Pancreas (tissue), 10 donors: ENCODE data around the gene PLD6. TPM values are rescaled to one million over a fixed set of nuclear protein-coding genes. Genes with fewer than 3 reads are reported as not detected.

ENCODE experiments used
- ATAC-seq, 4 donors: fragments of 200-7000 bp; cut with Tn5 transposase; one replicate each; pipeline versions ENCODE4 v1.8.0 to v1.9.1; 2020; ENCODE audit warnings: mild to moderate bottlenecking in 4 of 4, moderate library complexity in 4 of 4
- DNase-seq, 6 donors: peaks; one replicate each; pipeline ENCODE4 v3.0.0-alpha.2; 2020
- FAIRE-seq: peaks from 2 replicates; lab custom pipeline; 2012; peaks lifted over from hg19 to GRCh38; lab: Jason Lieb, UNC
- H3K27ac ChIP-seq, 4 donors: fragments of 200-600 bp; sonication (generic); 1 replicate in 3 of 4; 2 replicates in 1 of 4; pipeline versions ENCODE4 v1.5.0 to v1.8.0; 2020
- H3K27me3 ChIP-seq, 4 donors: fragments of 200-600 bp; one replicate each; pipeline ENCODE4 v1.8.0; 2021
- H3K36me3 ChIP-seq, 3 donors: fragments of 200-600 bp; sonication (generic) in 1 of 3; one replicate each; pipeline versions ENCODE4 v1.5.0 to v1.8.0; 2020 to 2021
- H3K4me1 ChIP-seq, 3 donors: fragments of 200-600 bp; one replicate each; pipeline ENCODE4 v1.8.0; 2021
- H3K4me3 ChIP-seq, 4 donors: fragments of 200-600 bp; sonication (generic) in 2 of 4; one replicate each; pipeline versions ENCODE4 v1.5.0 to v1.8.0; 2020 to 2021
- H3K9me3 ChIP-seq, 4 donors: fragments of 200-600 bp; one replicate each; pipeline ENCODE4 v1.8.0; 2021
- CTCF ChIP-seq, 4 donors: fragments of 200-600 bp; sonication (generic) in 3 of 4; IDR thresholded peaks; one replicate each; pipeline versions ENCODE4 v1.5.0 to v1.8.0; 2021; ENCODE audit warnings: antibody characterized with exemption in 4 of 4
- WGBS, 2 donors: extraction: QIAGEN DNeasy Blood & Tissue Kit; methylation state at CpG; one replicate each; pipeline ENCODE4 v1.1.7; 2013; 5-methylcytosine and 5-hydroxymethylcytosine counted together
- intact Hi-C, 3 donors: fragments of 100-400 bp; cut with DNase I; formaldehyde crosslinking; loops; one replicate each; pipeline versions ENCODE4 v1.11.1 to v1.14.2; 2022
- polyA plus RNA-seq, 2 donors: library from polyadenylated mRNA; stranded (reverse); fragments of 200-250 nt; gene quantifications; one replicate each; pipeline ENCODE4 v1.2.3, GENCODE V29; 2013
- total RNA-seq, 6 donors: library from RNA; stranded (reverse); fragmentation: NEBNext Ultra II Directional in 4 of 6; extraction: Animal tissue kit (Norgen Biotek cat#: 25700) in 4 of 6; gene quantifications; one replicate each; pipeline versions ENCODE4 v1.2.1 to v1.2.4, GENCODE V29; 2021 to 2023
- donor health status: healthy with polysubstance abuse.
- donor health status: DM: no; HTN: no; CAD: no; lungs with moderate emphysema.
- donor health status: DM: no; HTN: no; CAD: no.
- donor health status: control.
- donor health status: control.
- donor health status: Bipolar disorder and iron deficiency.
- donor health status: DM: yes; HTN: yes; CAD: no.
- donor health status: DM: no; HTN: no; CAD: no.
- donor health status: DM: no; HTN: no; CAD: no.
- donor health status: DM: yes; HTN: yes; CAD: no.

Gene PLD6
- total and polyA plus RNA-seq, 8 donors, result 1.5 to 3.4 (median 2.4) TPM

DNA sequence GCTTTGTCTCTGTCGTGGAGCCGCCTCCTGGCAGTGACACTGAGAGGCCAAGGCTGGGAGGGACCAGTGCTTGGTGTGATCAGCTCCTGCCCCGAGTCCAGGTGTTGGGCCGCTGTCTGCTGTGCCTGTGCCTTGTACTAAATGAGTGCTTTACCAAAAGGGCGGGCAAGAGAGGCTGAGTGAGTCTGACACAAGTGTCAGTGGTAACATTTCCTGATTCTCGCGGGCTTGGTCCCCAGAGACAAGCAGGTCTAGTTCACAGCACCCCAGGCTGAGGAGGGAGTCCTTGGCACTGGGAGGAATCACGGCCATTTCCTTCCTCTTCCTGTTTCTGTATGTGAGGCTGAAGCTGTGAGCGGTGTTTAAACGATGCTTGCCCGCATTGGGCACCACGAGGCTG lies 30.2 kb downstream of the PLD6 start:
- 85 to 88% methylated on average over 12 of the region's 12 CpGs for WGBS, 2 donors
- Histone ChIP-seq H3K27me3 (no peaks in the 10 kb centered on the region), H3K27ac (no peak overlapping the region), H3K4me1 (no peaks in the 10 kb centered on the region), H3K36me3 (peaks cover 7 to 86% (median 58%) of the 10 kb centered on the region in 3 donors), H3K4me3 (no peak overlapping the region), H3K9me3 (no peaks in the 10 kb centered on the region)
- FAIRE-seq, result no peak
- no peak for TF ChIP-seq CTCF (IDR thresholded peaks at IDR 0.05)
- intact Hi-C loops, result no loop called here
- DNase-seq, result no peak
- no peak for ATAC-seq

- H3K9me3 ChIP-seq, result no peaks in the 10 kb centered on the region
- 94 to 96% methylated on average over 8 of the region's 8 CpGs for WGBS, 2 donors
- ATAC-seq (no peak), FAIRE-seq (no peak), DNase-seq (no peak)
- no peaks in the 10 kb centered on the region for H3K4me1 ChIP-seq
- intact Hi-C loops, result no loop called here
- peaks cover 7 to 80% (median 53%) of the 10 kb centered on the region in 3 donors for H3K36me3 ChIP-seq
- H3K4me3 ChIP-seq, result no peak overlapping the region
- TF ChIP-seq CTCF (IDR thresholded peaks at IDR 0.05), result no peak
- no peaks in the 10 kb centered on the region for H3K27me3 ChIP-seq
- no peak overlapping the region for H3K27ac ChIP-seq
These were observed 30.8 kb downstream of the PLD6 start for GRCh38 chr17:17175340-17175739.

DNA sequence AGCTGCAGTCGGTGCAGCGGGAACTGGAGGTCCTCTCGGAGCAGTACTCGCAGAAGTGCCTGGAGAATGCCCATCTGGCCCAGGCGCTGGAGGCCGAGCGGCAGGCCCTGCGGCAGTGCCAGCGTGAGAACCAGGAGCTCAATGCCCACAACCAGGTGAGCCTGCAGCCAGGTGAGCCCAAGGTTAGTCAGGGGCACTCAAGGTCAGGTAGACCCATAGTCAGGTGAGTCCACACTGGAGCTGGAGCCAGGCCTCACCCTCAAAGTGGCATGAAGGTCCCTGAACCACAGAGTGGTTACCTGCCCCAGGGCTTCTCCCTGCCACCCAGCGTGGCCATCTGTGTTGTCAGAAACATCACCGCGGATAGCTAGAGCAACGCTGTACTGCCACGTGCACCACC lies 32.2 kb downstream of the PLD6 start:
- WGBS, 2 donors, result 47 to 77% methylated on average over 14 of the region's 14 CpGs
- H3K36me3 ChIP-seq, result peaks cover 7 to 66% (median 47%) of the 10 kb centered on the region in 3 donors

DNA sequence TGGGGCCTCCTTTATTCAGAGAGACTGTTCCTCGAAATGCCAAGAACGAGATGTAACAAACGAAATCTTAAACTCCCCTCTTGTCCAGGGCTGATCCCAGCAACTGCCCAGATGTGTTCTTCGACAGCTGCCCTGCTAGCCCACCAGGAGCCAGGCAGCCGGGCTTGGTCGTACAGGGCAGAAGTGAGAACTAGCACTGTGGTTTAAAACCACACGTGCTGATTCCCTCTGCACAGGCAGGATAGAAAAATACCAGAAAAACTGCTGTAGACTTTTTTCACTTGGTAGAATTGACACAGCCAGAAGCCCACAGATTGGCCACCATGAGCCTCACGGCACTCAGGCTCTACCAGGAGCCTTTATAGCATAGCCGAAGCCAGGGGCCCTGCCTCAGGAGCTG lies 33.1 kb downstream of the PLD6 start:
- H3K27me3 ChIP-seq, result no peaks in the 10 kb centered on the region
- H3K4me3 ChIP-seq, result no peak overlapping the region
- TF ChIP-seq CTCF (IDR thresholded peaks at IDR 0.05), result no peak
- DNase-seq, result no peak
- 87 to 95% methylated on average over 9 of the region's 9 CpGs for WGBS, 2 donors
- intact Hi-C loops, result no loop called here
- no peak for ATAC-seq
- peaks cover 7 to 57% (median 47%) of the 10 kb centered on the region in 3 donors for H3K36me3 ChIP-seq
- no peaks in the 10 kb centered on the region for H3K9me3 ChIP-seq
- FAIRE-seq, result no peak
- H3K27ac ChIP-seq, result no peak overlapping the region
- no peaks in the 10 kb centered on the region for H3K4me1 ChIP-seq

More for the DNA sequence above, 32.2 kb downstream of the PLD6 start:
- intact Hi-C loops, result no loop called here
- Histone ChIP-seq H3K27ac (no peak overlapping the region), H3K4me1 (no peaks in the 10 kb centered on the region), H3K27me3 (no peaks in the 10 kb centered on the region), H3K4me3 (no peak overlapping the region), H3K9me3 (no peaks in the 10 kb centered on the region)
- FAIRE-seq (no peak), ATAC-seq (peak in 2 of 4 donors; percentile 30 to 68), DNase-seq (no peak)
- no peak for TF ChIP-seq CTCF (IDR thresholded peaks at IDR 0.05)

- H3K4me1 ChIP-seq, result no peaks in the 10 kb centered on the region
- FAIRE-seq (no peak), ATAC-seq (no peak), DNase-seq (no peak)
- H3K9me3 ChIP-seq, result no peaks in the 10 kb centered on the region
- no peak for TF ChIP-seq CTCF (IDR thresholded peaks at IDR 0.05)
- H3K27me3 ChIP-seq, result no peaks in the 10 kb centered on the region
- H3K4me3 ChIP-seq, result no peak overlapping the region
- WGBS, 2 donors, result 86 to 90% methylated on average over 26 of the region's 26 CpGs
- peaks cover 7 to 55% (median 47%) of the 10 kb centered on the region in 3 donors for H3K36me3 ChIP-seq
- no peak overlapping the region for H3K27ac ChIP-seq
- intact Hi-C loops, result no loop called here
These were observed 33.9 kb downstream of the PLD6 start for GRCh38 chr17:17172001-17172939.
